Measurements from ENCODE around the gene MTSS2.

The MTSS2 gene

DNA sequence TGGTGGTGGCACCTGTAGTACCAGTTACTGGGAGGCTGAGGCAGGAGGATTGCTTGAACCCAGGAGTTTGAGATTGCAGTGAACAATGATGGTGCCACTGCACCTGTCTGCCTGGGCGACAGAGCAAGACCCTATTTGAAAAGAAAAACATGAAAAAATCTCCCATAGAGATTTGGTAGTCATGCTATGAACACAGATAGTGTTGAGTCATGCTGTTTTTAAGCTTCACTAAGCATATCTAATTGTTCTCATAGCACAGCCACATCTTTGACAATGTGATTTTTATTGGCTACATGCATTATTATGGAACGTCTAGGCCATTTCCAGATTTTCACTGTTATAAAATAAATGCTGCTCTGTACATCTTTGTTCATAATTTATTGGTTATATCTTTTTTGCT lies 33.5 kb downstream of the MTSS2 start:
- H3K27me3 ChIP-seq (ENCODE audit: low read depth, low read length) = no peaks in the 10 kb centered on the region
- H3K4me2 ChIP-seq (ENCODE audit: low read length) = no peak overlapping the region
- H3K4me3 ChIP-seq (ENCODE audit: low read length) = no peak overlapping the region
- H3K9ac ChIP-seq (ENCODE audit: low read length) = no peak overlapping the region
- no peaks in the 10 kb centered on the region for H3K9me3 ChIP-seq (ENCODE audit: insufficient read depth, low read length)
- no peak overlapping the region for H2AFZ ChIP-seq (ENCODE audit: low read depth, low read length)
- peaks cover 5% of the 10 kb centered on the region; the same call in 1 of the 2 replicates for H3K4me1 ChIP-seq (ENCODE audit: low read length)
- no peak for TF ChIP-seq EZH2phosphoT487 (IDR thresholded peaks at IDR 0.05; ENCODE audit: low read depth)
- TF ChIP-seq, protein P1, sequence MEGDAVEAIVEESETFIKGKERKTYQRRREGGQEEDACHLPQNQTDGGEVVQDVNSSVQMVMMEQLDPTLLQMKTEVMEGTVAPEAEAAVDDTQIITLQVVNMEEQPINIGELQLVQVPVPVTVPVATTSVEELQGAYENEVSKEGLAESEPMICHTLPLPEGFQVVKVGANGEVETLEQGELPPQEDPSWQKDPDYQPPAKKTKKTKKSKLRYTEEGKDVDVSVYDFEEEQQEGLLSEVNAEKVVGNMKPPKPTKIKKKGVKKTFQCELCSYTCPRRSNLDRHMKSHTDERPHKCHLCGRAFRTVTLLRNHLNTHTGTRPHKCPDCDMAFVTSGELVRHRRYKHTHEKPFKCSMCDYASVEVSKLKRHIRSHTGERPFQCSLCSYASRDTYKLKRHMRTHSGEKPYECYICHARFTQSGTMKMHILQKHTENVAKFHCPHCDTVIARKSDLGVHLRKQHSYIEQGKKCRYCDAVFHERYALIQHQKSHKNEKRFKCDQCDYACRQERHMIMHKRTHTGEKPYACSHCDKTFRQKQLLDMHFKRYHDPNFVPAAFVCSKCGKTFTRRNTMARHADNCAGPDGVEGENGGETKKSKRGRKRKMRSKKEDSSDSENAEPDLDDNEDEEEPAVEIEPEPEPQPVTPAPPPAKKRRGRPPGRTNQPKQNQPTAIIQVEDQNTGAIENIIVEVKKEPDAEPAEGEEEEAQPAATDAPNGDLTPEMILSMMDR (IDR thresholded peaks at IDR 0.05; ENCODE audit: low read depth, low read length) = no peak
- H3K79me2 ChIP-seq (ENCODE audit: low read length) = no peaks in the 10 kb centered on the region
- H3K27ac ChIP-seq (ENCODE audit: low read length) = no peak overlapping the region
- no peaks in the 10 kb centered on the region for H3K36me3 ChIP-seq (replicated peaks; ENCODE audit: low read depth, low read length)
- H4K20me1 ChIP-seq (ENCODE audit: insufficient read depth, low read length) = no peaks in the 10 kb centered on the region

DNA sequence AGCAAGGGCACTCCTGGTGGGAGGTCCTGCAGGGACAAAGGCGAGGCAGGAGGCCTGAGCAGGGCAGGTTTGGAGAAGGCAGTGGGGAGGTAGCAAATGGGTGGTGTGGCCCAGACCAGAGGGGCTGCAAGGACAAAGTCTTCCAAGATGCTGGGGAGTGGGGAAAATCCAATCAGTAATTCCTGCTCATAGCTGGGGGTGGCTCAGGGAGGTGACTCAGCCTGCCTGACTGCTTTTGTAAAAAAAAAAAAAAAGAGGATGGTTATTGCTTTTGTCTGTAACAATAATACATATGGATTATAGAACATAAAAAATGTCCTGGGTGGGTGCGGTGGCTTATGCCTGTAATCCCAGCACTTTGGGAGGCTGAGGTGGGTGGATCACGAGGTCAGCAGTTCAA lies 34.3 kb downstream of the MTSS2 start:
- TF ChIP-seq, protein P1 (IDR thresholded peaks at IDR 0.05; ENCODE audit: low read depth, low read length) = no peak
- no peak for TF ChIP-seq EZH2phosphoT487 (IDR thresholded peaks at IDR 0.05; ENCODE audit: low read depth)
- no peak overlapping the region for H3K9ac ChIP-seq (ENCODE audit: low read length)
- no peak overlapping the region for H3K27ac ChIP-seq (ENCODE audit: low read length)
- peaks cover 5% of the 10 kb centered on the region; the same call in 1 of the 2 replicates for H3K4me1 ChIP-seq (ENCODE audit: low read length)
- H3K4me3 ChIP-seq (ENCODE audit: low read length) = no peak overlapping the region
- H4K20me1 ChIP-seq (ENCODE audit: insufficient read depth, low read length) = no peaks in the 10 kb centered on the region
- no peaks in the 10 kb centered on the region for H3K9me3 ChIP-seq (ENCODE audit: insufficient read depth, low read length)
- no peaks in the 10 kb centered on the region for H3K79me2 ChIP-seq (ENCODE audit: low read length)
- H3K4me2 ChIP-seq (ENCODE audit: low read length) = no peak overlapping the region
- no peaks in the 10 kb centered on the region for H3K36me3 ChIP-seq (replicated peaks; ENCODE audit: low read depth, low read length)
- no peak overlapping the region for H2AFZ ChIP-seq (ENCODE audit: low read depth, low read length)
- no peaks in the 10 kb centered on the region for H3K27me3 ChIP-seq (ENCODE audit: low read depth, low read length)

DNA sequence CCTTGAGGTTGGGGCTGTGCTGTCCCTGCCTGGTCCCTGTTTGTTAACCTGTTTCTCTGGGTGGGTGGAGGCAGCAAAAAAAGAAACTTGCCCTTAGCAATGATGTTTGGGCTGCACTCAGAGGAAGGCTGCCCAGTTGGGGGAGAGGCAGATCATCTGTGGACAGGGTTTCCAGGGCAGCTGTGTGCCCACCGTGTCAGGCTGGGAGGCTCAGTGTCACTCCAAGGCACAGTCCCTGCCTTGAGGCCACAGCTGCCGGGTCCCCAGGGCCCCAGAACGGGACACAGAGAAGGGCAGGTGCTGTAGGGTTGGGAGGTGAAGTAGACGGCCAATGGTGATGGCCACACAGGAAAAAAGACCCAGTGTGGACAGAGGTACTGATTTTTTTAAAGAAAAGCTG lies 35.6 kb downstream of the MTSS2 start:
- no peaks in the 10 kb centered on the region for H3K36me3 ChIP-seq (replicated peaks; ENCODE audit: low read depth, low read length)
- H3K9ac ChIP-seq (ENCODE audit: low read length) = no peak overlapping the region
- H3K27me3 ChIP-seq (ENCODE audit: low read depth, low read length) = no peaks in the 10 kb centered on the region
- no peak overlapping the region for H3K4me2 ChIP-seq (ENCODE audit: low read length)
- no peak overlapping the region for H2AFZ ChIP-seq (ENCODE audit: low read depth, low read length)
- TF ChIP-seq EZH2phosphoT487 (IDR thresholded peaks at IDR 0.05; ENCODE audit: low read depth) = no peak
- TF ChIP-seq, protein P1 (IDR thresholded peaks at IDR 0.05; ENCODE audit: low read depth, low read length) = no peak
- no peak overlapping the region for H3K4me3 ChIP-seq (ENCODE audit: low read length)
- no peaks in the 10 kb centered on the region for H3K9me3 ChIP-seq (ENCODE audit: insufficient read depth, low read length)
- no peaks in the 10 kb centered on the region for H4K20me1 ChIP-seq (ENCODE audit: insufficient read depth, low read length)
- H3K4me1 ChIP-seq (ENCODE audit: low read length) = peaks cover 5% of the 10 kb centered on the region; the same call in 1 of the 2 replicates
- H3K27ac ChIP-seq (ENCODE audit: low read length) = no peak overlapping the region
- H3K79me2 ChIP-seq (ENCODE audit: low read length) = no peaks in the 10 kb centered on the region

DNA sequence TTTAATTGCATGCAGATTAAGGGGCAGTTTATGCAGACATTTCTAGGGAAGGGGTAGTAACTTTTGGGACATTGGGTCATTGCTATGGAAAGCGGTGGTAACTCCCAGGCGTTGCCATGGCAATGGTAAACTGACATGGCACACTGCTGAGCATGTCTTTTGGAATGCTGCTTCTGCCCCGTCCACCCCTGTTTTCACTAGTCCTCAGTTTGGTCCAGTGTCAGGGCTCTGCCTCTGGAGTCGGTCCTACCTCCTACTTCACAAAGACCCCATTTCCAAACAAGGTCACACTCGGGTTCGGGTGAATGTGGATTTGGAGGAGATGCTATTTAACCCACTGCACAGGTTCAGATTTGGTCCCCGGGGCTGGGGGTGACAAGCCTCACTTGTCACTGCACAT lies 36.6 kb downstream of the MTSS2 start:
- Histone ChIP-seq H3K36me3 (replicated peaks; ENCODE audit: low read depth, low read length) (no peaks in the 10 kb centered on the region), H4K20me1 (ENCODE audit: insufficient read depth, low read length) (no peaks in the 10 kb centered on the region), H2AFZ (ENCODE audit: low read depth, low read length) (no peak overlapping the region), H3K27ac (ENCODE audit: low read length) (no peak overlapping the region), H3K79me2 (ENCODE audit: low read length) (no peaks in the 10 kb centered on the region), H3K9ac (ENCODE audit: low read length) (no peak overlapping the region), H3K4me3 (ENCODE audit: low read length) (no peak overlapping the region), H3K9me3 (ENCODE audit: insufficient read depth, low read length) (no peaks in the 10 kb centered on the region), H3K4me2 (ENCODE audit: low read length) (no peak overlapping the region), H3K4me1 (ENCODE audit: low read length) (peaks cover 4% of the 10 kb centered on the region; the same call in 1 of the 2 replicates), H3K27me3 (ENCODE audit: low read depth, low read length) (no peaks in the 10 kb centered on the region)
- TF ChIP-seq EZH2phosphoT487 (IDR thresholded peaks at IDR 0.05; ENCODE audit: low read depth) = no peak
- TF ChIP-seq, protein P1 (IDR thresholded peaks at IDR 0.05; ENCODE audit: low read depth, low read length) = no peak

Measured in OCI-LY3 (cell line).